HG03521 (cell line): ENCODE results near the gene ARID1B.

ENCODE experiments used
- ATAC-seq: cut with Tn5 transposase; IDR thresholded peaks from one replicate; pipeline ENCODE4 v1.9.1; 2021; ENCODE audit warnings: mild to moderate bottlenecking, moderate library complexity; ENCODE audit not compliant: unreplicated experiment

ARID1B gene

GRCh38 chr6:156773935-156774852, 3.0 kb upstream of the ARID1B start:
- ATAC-seq, result no peak

GRCh38 chr6:156774863-156775405, 2.2 kb upstream of the ARID1B start:
- ATAC-seq, result no peak

- ATAC-seq, result no peak
These were observed 1.5 kb upstream of the ARID1B start for GRCh38 chr6:156775717-156776116.

GRCh38 chr6:156776470-156776839, 723 bp upstream of the ARID1B start:
- ATAC-seq, result no peak

GRCh38 chr6:156777577-156778453, 637 bp downstream of the ARID1B start:
- peak; percentile 16 for ATAC-seq

- ATAC-seq, result peak; percentile 5
These were observed 1.5 kb downstream of the ARID1B start for GRCh38 chr6:156778454-156779205.

GRCh38 chr6:156779206-156780094, 2.3 kb downstream of the ARID1B start:
- peak; percentile 18 for ATAC-seq

GRCh38 chr6:156780102-156780641, 3.0 kb downstream of the ARID1B start:
- ATAC-seq, result peak; percentile 34

- ATAC-seq, result no peak
These were observed 4.0 kb downstream of the ARID1B start for GRCh38 chr6:156780962-156781853.

- ATAC-seq, result no peak
These were observed 4.9 kb downstream of the ARID1B start for GRCh38 chr6:156781861-156782631.

- no peak for ATAC-seq
These were observed 5.6 kb downstream of the ARID1B start for GRCh38 chr6:156782691-156783320.

- ATAC-seq, result no peak
These were observed 6.8 kb downstream of the ARID1B start for GRCh38 chr6:156783958-156784357.

GRCh38 chr6:156786652-156787051, 9.5 kb downstream of the ARID1B start:
- no peak for ATAC-seq

- no peak for ATAC-seq
These were observed 10.7 kb downstream of the ARID1B start for GRCh38 chr6:156787569-156788492.

- no peak for ATAC-seq
These were observed 12.1 kb downstream of the ARID1B start for GRCh38 chr6:156789081-156789943.
